ENCODE measurements around the gene YIF1A.

DNA sequence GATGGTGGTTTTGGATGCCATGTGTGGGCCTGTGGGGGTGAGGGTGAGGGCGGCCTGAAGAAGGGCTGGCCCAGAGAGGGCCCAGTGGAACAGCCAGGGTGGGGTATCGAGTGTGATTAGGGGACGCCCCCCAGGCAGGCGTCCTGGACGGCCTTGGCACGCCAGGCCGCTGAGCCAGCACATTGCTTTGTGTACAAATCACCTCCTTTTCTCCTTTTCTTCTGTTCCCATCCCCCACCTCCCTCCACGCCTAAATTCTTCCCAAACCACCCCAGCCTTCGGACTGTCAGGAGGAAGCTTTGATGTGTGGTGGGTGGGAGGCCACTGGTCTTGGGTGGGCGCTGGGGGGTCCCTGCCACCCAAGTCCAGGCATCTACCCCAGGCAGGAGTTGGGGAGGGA lies 35.7 kb upstream of the YIF1A start:
- TF ChIP-seq, protein P1, sequence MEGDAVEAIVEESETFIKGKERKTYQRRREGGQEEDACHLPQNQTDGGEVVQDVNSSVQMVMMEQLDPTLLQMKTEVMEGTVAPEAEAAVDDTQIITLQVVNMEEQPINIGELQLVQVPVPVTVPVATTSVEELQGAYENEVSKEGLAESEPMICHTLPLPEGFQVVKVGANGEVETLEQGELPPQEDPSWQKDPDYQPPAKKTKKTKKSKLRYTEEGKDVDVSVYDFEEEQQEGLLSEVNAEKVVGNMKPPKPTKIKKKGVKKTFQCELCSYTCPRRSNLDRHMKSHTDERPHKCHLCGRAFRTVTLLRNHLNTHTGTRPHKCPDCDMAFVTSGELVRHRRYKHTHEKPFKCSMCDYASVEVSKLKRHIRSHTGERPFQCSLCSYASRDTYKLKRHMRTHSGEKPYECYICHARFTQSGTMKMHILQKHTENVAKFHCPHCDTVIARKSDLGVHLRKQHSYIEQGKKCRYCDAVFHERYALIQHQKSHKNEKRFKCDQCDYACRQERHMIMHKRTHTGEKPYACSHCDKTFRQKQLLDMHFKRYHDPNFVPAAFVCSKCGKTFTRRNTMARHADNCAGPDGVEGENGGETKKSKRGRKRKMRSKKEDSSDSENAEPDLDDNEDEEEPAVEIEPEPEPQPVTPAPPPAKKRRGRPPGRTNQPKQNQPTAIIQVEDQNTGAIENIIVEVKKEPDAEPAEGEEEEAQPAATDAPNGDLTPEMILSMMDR (optimal IDR thresholded peaks at IDR 0.05 in 1 of 3, IDR thresholded peaks at IDR 0.05 in 1 of 3, conservative IDR thresholded peaks at IDR 0.05 in 1 of 3; ENCODE audit: extremely low read depth in 1 of 3, insufficient read depth in 2 of 3, low read length in 3 of 3): no peak
- no peak for TF ChIP-seq EZH2 (IDR thresholded peaks at IDR 0.05; ENCODE audit: low read length)
